Heart right ventricle (tissue), 16 donors: ENCODE data around the gene ZFP36L1. TPM values are rescaled to one million over a fixed set of nuclear protein-coding genes. Genes with fewer than 3 reads are reported as not detected.

ENCODE experiments used
- ATAC-seq, 8 donors: fragments of 200-7000 bp; cut with Tn5 transposase; one replicate each; pipeline ENCODE4 v1.9.1; 2020; ENCODE audit warnings: mild to moderate bottlenecking in 8 of 8, moderate library complexity in 8 of 8, moderate number of reproducible peaks in 1 of 8
- DNase-seq, 2 donors: peaks; one replicate each; pipeline ENCODE4 v3.0.0-alpha.2; 2020
- H3K27ac ChIP-seq, 10 donors: fragments of 200-600 bp; sonication (generic) in 2 of 10; one replicate each; pipeline versions ENCODE4 v1.5.0 to v1.8.0; 2020 to 2022; ENCODE audit warnings: mild to moderate bottlenecking in 3 of 10
- H3K27me3 ChIP-seq, 7 donors: fragments of 200-600 bp; one replicate each; pipeline ENCODE4 v1.8.0; 2021 to 2022; ENCODE audit warnings: mild to moderate bottlenecking in 2 of 7
- H3K36me3 ChIP-seq, 9 donors: fragments of 200-600 bp; sonication (generic) in 1 of 9; one replicate each; pipeline versions ENCODE4 v1.5.0 to v1.8.0; 2020 to 2022; ENCODE audit warnings: mild to moderate bottlenecking in 2 of 9
- H3K4me1 ChIP-seq, 9 donors: fragments of 200-600 bp; sonication (generic) in 1 of 9; one replicate each; pipeline versions ENCODE4 v1.5.0 to v1.8.0; 2020 to 2022; ENCODE audit warnings: mild to moderate bottlenecking in 4 of 9
- H3K4me3 ChIP-seq, 10 donors: fragments of 200-600 bp; sonication (generic) in 2 of 10; one replicate each; pipeline versions ENCODE4 v1.5.0 to v1.8.0; 2020 to 2022; ENCODE audit warnings: mild to moderate bottlenecking in 7 of 10, moderate library complexity in 2 of 10
- H3K9me3 ChIP-seq, 11 donors: fragments of 200-600 bp in 10 of 11; sonication (generic) in 2 of 11; one replicate each; pipeline versions ENCODE4 v1.5.0 to v1.8.0; 2013 to 2022; ENCODE audit warnings: mild to moderate bottlenecking in 2 of 11, control low read depth in 1 of 11, moderate library complexity in 1 of 11
- WGBS, 2 donors: extraction: QIAGEN DNeasy Blood & Tissue Kit; methylation state at CpG; one replicate each; pipeline ENCODE4 v1.1.7; 2013; ENCODE audit warnings: inconsistent platforms in 1 of 2; 5-methylcytosine and 5-hydroxymethylcytosine counted together
- intact Hi-C, 10 donors: fragments of 100-400 bp; cut with DNase I; formaldehyde crosslinking; loops; one replicate each; pipeline versions ENCODE4 v1.11.1 to v1.14.2; 2022
- polyA plus RNA-seq, 2 donors: library from polyadenylated mRNA; stranded (reverse); fragments of 200-250 nt; gene quantifications; one replicate each; pipeline ENCODE4 v1.2.3, GENCODE V29; 2013
- total RNA-seq, 10 donors: library from RNA; stranded (reverse); fragmentation: NEBNext Ultra II Directional in 3 of 10; extraction: Animal tissue kit (Norgen Biotek cat#: 25700) in 3 of 10; gene quantifications; one replicate each; pipeline versions ENCODE4 v1.2.1 to v1.2.4, GENCODE V29; 2021 to 2023
- TF ChIP-seq, protein P1 (sequence below), 9 donors: fragments of 200-600 bp; sonication (generic) in 2 of 9; IDR thresholded peaks; one replicate each; pipeline versions ENCODE4 v1.5.0 to v1.8.0; 2021 to 2022; ENCODE audit warnings: antibody characterized with exemption in 9 of 9, mild to moderate bottlenecking in 5 of 9, moderate library complexity in 1 of 9
- donor health status: Arrhythmogenic right ventricular cardiomyopathy.
- donor health status: ischemic (EF 13 %, LVEDD 7.1; RV severe dilation, severe dysfunction).
- donor health status: healthy with polysubstance abuse.
- donor health status: DM: no; HTN: yes; CAD: no.
- donor health status: DM: no; HTN: no; CAD: no.
- donor health status: ischemic (EF 25% LVEDD 6.9; RV normal size, moderate dysfunction).
- donor health status: ischemic (EF 25% LVEDD 5.7; RV mildly dilated, moderate dysfunction).
- donor health status: healthy.
- donor health status: DM: yes; HTN: yes; CAD: no.
- donor health status: Ischemic cardiomyopathy.
- donor health status: ischemic (EF 35%, LVEDD 5.7; RV mildly dilated, moderate dysfunction).
- donor health status: nonischemic (EF 11% LVEDD 7.7; RV severe dilation, severe dysfunction).
- donor health status: DM: yes; HTN: yes; CAD: no.
- donor health status: PGD.
- donor health status: ischemic (EF 29% LVEDD 5.4; RV normal size, mild dysfunction).
- donor health status: nonischemic (EF 23%, LVEDD 6.1; RV moderate dilation, normal function).

ZFP36L1 gene
- total and polyA plus RNA-seq, 12 donors = 40.8 to 127 (median 53.1) TPM

DNA sequence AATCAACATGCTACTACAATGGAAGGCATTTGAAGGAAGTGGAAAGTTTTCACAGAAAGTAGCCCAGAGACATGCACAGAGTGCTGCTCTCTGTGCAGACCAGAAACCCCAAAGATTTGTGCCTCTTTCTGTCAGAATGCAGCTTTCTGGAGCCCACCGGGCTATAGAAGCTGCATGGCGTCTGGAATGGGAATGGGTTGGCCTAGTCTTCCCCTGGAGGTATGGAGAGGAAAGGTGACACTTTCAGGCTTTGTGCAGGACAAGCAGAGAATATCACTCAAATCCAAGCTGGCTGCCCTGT lies 21.3 kb upstream of the ZFP36L1 start:
- no peak for DNase-seq
- TF ChIP-seq, protein P1, sequence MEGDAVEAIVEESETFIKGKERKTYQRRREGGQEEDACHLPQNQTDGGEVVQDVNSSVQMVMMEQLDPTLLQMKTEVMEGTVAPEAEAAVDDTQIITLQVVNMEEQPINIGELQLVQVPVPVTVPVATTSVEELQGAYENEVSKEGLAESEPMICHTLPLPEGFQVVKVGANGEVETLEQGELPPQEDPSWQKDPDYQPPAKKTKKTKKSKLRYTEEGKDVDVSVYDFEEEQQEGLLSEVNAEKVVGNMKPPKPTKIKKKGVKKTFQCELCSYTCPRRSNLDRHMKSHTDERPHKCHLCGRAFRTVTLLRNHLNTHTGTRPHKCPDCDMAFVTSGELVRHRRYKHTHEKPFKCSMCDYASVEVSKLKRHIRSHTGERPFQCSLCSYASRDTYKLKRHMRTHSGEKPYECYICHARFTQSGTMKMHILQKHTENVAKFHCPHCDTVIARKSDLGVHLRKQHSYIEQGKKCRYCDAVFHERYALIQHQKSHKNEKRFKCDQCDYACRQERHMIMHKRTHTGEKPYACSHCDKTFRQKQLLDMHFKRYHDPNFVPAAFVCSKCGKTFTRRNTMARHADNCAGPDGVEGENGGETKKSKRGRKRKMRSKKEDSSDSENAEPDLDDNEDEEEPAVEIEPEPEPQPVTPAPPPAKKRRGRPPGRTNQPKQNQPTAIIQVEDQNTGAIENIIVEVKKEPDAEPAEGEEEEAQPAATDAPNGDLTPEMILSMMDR (IDR thresholded peaks at IDR 0.05) = no peak
- no peak for ATAC-seq
- Histone ChIP-seq H3K36me3 (no peaks in the 10 kb centered on the region), H3K27ac (peak overlapping the region; percentile 60 to 100 (median 98)), H3K4me1 (peaks cover 6 to 58% (median 42%) of the 10 kb centered on the region in 9 donors), H3K27me3 (no peaks in the 10 kb centered on the region), H3K9me3 (no peaks in the 10 kb centered on the region), H3K4me3 (peak overlapping the region in 6 of 10 donors; percentile 18 to 68 (median 33))
- intact Hi-C loops = loop anchor here in 5 of 10 donors (1.0 to 10.0 kb wide), 4 partner anchors 19 to 669 kb away; partner anchors contain the start of gene ZFP36L1 (in 1 of the 5)
- 24 to 51% methylated on average over 2 of the region's 2 CpGs for WGBS, 2 donors

DNA sequence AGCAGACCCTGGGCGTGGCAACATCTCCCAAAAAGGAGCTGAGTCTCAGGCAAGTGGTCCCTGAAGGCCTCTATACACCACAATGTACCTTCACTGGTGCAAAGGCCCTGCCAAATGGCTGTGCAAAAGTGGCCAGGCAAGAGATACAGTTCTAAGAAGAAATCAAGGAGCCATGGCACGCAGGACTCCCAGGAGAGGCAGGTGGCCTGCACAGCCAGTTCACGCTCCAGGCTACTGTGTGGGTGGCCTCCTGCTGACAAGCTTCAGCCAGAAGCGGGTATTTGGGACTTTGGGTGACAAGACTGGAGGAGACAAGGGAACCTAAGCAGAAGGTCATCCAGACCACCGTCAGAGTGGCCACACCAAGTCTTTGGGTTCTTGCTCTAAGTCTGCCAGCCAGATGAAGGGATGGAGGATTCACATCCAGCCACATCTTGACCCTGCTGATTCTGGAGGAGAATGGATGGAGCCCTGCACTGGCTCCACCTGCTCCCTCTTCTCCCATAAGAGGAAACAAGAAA lies 20.5 kb upstream of the ZFP36L1 start:
- H3K27me3 ChIP-seq = no peaks in the 10 kb centered on the region
- ATAC-seq = no peak
- H3K9me3 ChIP-seq = no peaks in the 10 kb centered on the region
- TF ChIP-seq, protein P1 (IDR thresholded peaks at IDR 0.05) = no peak
- no peak overlapping the region for H3K4me3 ChIP-seq
- H3K36me3 ChIP-seq = no peaks in the 10 kb centered on the region
- peak overlapping the region in 9 of 10 donors; percentile 98 to 100 (median 99) for H3K27ac ChIP-seq
- 64 to 73% methylated on average over 5 of the region's 5 CpGs for WGBS, 2 donors
- DNase-seq = no peak
- intact Hi-C loops = loop anchor here in 3 of 10 donors (10.0 kb wide), 1 partner anchor 669 kb away; no protein-coding TSS in a partner anchor
- peaks cover 6 to 66% (median 49%) of the 10 kb centered on the region in 9 donors for H3K4me1 ChIP-seq

DNA sequence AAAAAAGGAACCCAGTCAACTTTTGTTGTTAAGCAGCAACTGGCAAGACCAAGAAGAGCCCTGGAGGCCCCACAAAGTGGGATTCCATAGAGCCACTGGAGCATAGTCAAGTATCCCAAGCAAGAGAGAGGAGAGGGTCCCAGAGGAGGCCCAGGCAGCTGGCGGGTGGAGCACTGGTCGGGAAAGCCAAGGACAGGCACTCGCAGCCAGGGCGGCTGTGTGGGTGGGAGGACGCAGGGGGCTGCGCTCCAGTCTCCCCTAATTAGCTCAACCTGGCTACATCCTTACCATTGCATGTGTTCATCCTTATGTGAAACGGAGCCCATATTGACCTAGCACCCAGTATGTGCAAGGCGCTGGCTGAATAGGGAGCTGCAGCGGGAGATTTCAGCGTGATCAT lies 18.3 kb upstream of the ZFP36L1 start:
- DNase-seq = no peak
- TF ChIP-seq, protein P1 (IDR thresholded peaks at IDR 0.05) = no peak
- H3K4me3 ChIP-seq = no peak overlapping the region
- H3K4me1 ChIP-seq = peaks cover 20 to 79% (median 54%) of the 10 kb centered on the region in 9 donors
- ATAC-seq = no peak
- intact Hi-C loops = loop anchor here in 3 of 10 donors (10.0 kb wide), 1 partner anchor 666 kb away; no protein-coding TSS in a partner anchor
- no peaks in the 10 kb centered on the region for H3K36me3 ChIP-seq
- H3K9me3 ChIP-seq = no peaks in the 10 kb centered on the region
- H3K27ac ChIP-seq = peak overlapping the region in 5 of 10 donors; percentile 7 to 52 (median 25)
- 82% methylated on average over 10 of the region's 10 CpGs for WGBS, 2 donors
- H3K27me3 ChIP-seq = no peaks in the 10 kb centered on the region

DNA sequence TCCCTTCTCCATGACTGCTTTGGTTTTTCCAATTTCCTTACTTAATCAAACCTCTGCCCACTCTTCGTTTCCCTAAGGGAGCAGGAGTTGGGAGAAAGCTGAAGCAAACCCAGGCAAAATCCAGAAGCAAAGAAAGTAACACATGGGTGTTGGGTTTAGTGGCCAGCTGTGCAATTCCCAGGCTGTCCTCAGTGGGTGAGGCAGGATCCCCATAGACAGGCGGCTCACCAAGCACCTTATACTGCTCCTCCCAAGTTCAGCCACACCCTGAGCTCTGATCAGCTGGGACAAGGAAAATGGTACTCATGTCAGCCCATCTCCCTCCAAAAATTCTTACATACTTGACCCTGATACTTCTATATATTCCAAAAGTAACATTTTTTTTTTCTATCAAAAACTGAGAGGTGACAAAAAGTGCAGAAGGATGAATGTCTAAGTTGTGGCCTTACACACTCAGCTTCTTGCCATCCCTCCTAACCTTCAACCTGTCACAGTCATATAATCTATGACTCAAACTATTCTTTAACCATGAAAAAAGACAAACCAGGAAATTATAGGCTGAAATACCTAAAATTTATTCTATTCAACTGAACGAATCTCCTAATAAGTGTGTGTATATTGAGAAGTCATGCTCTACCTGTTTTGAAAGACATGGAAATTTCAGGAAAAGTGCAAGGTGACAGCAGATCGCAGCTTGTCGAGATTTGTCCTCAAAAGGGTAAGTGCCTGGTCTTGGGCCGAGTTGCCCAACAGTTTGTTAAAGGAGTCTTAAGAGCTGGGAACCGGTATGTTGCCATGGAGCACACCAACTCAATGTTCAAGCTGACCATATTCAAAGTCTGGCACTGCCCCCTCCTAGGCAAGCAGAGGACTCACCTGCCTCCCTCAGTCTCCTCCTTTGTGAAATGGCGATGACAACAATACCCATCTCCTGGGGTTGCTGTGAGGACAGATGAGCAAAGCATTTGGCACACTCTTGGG lies 17.6 kb upstream of the ZFP36L1 start:
- Histone ChIP-seq H3K4me1 (peaks cover 20 to 77% (median 51%) of the 10 kb centered on the region in 9 donors), H3K9me3 (no peaks in the 10 kb centered on the region), H3K4me3 (no peak overlapping the region), H3K36me3 (no peaks in the 10 kb centered on the region), H3K27ac (peak overlapping the region in 5 of 10 donors; percentile 7 to 52 (median 25)), H3K27me3 (no peaks in the 10 kb centered on the region)
- TF ChIP-seq, protein P1 (IDR thresholded peaks at IDR 0.05) = no peak
- no peak for DNase-seq
- no peak for ATAC-seq
- WGBS, 2 donors = 84 to 96% methylated on average over 8 of the region's 8 CpGs
- intact Hi-C loops = loop anchor here in 3 of 10 donors (10.0 kb wide), 1 partner anchor 666 kb away; no protein-coding TSS in a partner anchor
